Fibroblast of mammary gland (primary cell): ENCODE measurements around the gene MTMR3.
"Not testable (repeated sequence)": the region's sequence is repeated elsewhere in the genome, so short reads cannot be mapped to it uniquely, and the experiment has no call there.

Experiments used
- DNase-seq: peaks from one replicate; pipeline ENCODE4 v3.0.0-alpha.2; 2010; ENCODE audit warnings: low read depth
- H3K4me3 ChIP-seq: 2 replicates; pipeline ENCODE4 v1.5.1; 2011; ENCODE audit warnings: low read depth, mild to moderate bottlenecking, low read length, moderate library complexity; ENCODE audit not compliant: control insufficient read depth
- CTCF ChIP-seq: conservative IDR thresholded peaks from 2 replicates; pipeline ENCODE4 v1.5.1; 2011; ENCODE audit warnings: low read depth, low read length, inconsistent platforms; ENCODE audit not compliant: control insufficient read depth, insufficient read depth

The MTMR3 gene

DNA sequence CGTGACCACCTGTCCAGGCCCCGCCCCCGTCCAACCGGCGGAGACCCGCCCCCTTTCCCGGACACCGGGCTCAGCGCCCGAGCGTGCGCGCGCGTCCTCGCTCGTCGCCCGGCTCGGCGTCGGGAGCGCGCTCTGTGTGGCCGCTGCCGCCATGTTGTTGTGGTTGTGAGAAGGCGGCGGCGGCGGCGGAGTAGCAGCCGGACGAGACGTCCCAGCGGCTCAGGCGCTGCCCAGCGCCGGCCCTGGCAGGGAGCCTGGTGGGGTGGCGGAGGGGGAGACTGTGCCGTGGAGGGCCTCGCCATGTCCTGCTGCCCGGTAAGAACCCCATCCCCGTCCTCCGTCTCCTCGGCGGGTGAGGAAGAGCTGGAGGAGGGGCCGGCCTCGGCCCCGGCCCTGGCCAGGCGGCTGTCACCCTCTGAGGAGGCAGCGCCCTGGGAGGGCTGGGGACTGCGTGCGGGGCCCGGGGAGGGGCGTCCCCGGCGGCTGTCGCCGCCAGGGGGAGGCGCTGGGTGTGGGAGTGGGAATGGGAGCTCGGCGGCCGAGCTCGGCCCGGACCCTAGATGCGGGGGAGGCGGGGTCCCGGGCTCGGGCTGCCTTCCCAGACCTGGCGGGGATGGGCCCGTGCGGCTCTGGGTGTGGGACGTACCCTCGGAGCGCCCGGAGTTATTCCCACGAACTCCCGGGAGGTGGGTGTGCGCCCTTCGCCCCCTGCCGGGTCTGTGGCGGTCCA is at the start of gene MTMR3:
Gene MTMR3, plus strand, starts transcription at position 130 of the 730 bp plus-strand sequence. CDS start 87,886 bp downstream, outside the sequence.
- TF ChIP-seq CTCF, result peak; percentile 0
- H3K4me3 ChIP-seq, result peak within 1 kb of the TSS; percentile 77
- DNase-seq, result peak; percentile 83

GRCh38 chr22:29833392-29833965 is 49.5 kb upstream of the MTMR3 start:
- no peak for TF ChIP-seq CTCF
- no peak overlapping the region for H3K4me3 ChIP-seq
- no peak for DNase-seq

DNA sequence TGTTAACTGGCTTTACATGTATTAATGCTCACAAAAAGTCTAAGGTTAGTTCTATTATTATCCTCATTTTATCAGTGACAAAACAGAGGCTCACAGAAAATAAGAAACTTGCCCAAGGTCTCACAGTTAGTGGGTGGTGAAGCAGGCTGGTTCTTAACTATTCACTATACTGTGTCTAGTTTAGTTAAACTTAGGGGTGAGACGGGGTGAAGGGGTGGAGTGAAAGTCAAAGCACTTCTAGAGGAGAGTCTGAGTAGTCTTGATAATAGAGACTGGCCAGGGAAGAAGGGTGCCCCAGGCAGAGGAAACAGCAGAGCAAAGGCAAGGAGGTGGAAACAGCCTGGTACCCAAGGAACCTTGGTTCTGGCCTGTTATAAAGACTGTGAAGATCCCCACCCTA is 48.9 kb upstream of the MTMR3 start:
- no peak for TF ChIP-seq CTCF
- H3K4me3 ChIP-seq, result no peak overlapping the region
- DNase-seq, result no peak

DNA sequence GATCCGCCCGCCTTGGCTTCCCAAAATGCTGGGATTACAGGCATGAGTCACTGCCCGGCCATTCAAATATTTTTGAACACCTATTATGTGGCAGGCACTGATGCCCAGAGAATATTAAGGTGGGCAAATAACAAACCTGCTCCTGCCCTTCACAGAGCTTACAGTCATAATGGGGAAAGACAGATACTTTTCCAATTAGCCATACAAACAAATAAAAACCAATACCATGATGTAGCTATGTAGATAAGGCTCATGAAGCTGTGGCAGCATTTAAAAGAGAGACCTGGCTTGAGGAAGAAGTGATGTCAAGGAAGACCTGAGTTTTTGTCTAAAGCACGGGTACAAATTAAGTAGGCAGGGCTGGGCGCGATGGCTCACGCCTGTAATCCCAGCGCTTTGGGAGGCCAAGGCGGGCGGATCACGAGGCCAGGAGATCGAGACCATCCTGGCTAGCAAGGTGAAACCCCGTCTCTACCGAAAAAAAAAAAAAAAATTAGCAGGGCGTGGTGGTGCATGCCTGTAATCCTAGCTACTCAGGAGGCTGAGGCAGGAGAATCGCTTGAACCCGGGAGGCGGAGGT is 46.1 kb upstream of the MTMR3 start:
- DNase-seq, result not testable (repeated sequence)
- peak overlapping the region; percentile 96 for H3K4me3 ChIP-seq

DNA sequence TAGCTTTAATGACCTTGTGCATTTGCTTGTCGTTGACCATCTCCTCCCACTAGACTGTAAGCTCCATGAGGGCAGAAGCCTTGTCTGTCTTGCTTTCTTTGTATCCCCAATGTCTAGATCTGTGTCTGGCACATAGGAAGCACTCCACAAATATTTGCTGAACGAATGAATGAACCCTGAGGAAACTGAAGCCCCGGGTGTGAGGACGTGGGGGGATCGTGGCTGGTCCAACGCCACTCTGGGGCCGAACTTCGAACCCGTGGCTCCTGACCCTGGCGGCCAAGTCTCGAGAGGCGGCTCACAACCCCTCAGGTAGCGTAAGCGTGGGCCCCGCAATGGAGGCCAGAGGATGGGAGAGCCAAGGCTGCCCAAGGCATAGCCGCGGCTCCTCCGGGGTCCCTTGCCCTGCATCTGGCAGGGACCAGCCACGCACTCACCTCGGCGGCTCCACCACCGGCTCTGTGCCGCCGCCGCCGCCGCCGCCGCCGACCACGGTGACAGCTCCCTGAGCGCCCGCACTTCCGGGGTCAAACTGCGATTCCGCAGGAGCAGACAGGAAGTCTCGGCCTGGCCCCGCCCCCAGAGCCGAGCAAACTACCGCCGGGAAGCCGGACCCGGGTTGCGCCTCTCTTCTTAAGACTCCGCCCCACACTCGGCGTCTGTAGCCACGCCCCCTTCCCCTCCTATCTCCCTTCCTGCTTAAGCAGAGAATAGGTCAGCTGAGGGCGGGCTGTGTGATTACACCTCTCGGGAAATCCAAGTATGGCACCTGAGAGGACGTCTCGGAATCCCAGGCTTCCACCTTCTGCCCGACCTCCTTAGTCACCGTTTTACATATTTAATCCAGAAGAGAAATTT is 45.0 kb upstream of the MTMR3 start, which contains the start of gene ASCC2:
Gene ASCC2, minus strand, starts transcription at position 534 of the 858 bp plus-strand sequence. CDS start 5,949 bp downstream, outside the sequence.
- peak; percentile 93 for DNase-seq
- no peak for TF ChIP-seq CTCF
- peak within 1 kb of the TSS; percentile 96 for H3K4me3 ChIP-seq

GRCh38 chr22:29838599-29838956 is 44.4 kb upstream of the MTMR3 start:
- no peak for DNase-seq
- H3K4me3 ChIP-seq, result peak overlapping the region; percentile 96
- TF ChIP-seq CTCF, result no peak
